A673 (cell line): ENCODE results near the gene ADCY3. TPM values are rescaled to one million over a fixed set of nuclear protein-coding genes. Genes with fewer than 3 reads are reported as not detected.

Experiments used
- BruUV-seq: library from RNA; stranded (reverse); fragments of 400-500 nt; replicated peaks from 2 replicates; lab custom pipeline; 2021; lab: Mats Ljungman, UMichigan
- CTCF ChIA-PET: fragments of 300-600 bp; sonication (Branson Sonifier 250); formaldehyde crosslinking; loops from one replicate; lab custom pipeline; 2022; ENCODE audit warnings: antibody characterized with exemption; lab: Charles Lee
- POLR2A ChIA-PET: fragments of 300-600 bp; sonication (Branson Sonifier 250); formaldehyde crosslinking; loops from one replicate; lab custom pipeline; 2022; ENCODE audit warnings: antibody characterized with exemption; ENCODE audit not compliant: low non-redundant PET; lab: Charles Lee
- DNase-seq: peaks from one replicate; pipeline ENCODE4 v3.0.0-alpha.2; 2015; ENCODE audit warnings: low spot score
- H3K27ac ChIP-seq: fragments of 200-600 bp; sonication (generic); 2 replicates; pipeline ENCODE4 v1.5.1; 2016; ENCODE audit warnings: mixed run types, low read depth, mild to moderate bottlenecking, mixed read lengths, antibody characterized with exemption, low read length; ENCODE audit not compliant: poor library complexity, severe bottlenecking
- H3K27me3 ChIP-seq: fragments of 200-600 bp; sonication (generic); replicated peaks from 2 replicates; pipeline ENCODE4 v1.6.1; 2017; ENCODE audit warnings: mixed run types, low read depth, mild to moderate bottlenecking, mixed read lengths, antibody characterized with exemption, low read length; ENCODE audit not compliant: insufficient read depth, poor library complexity
- H3K36me3 ChIP-seq: fragments of 200-600 bp; sonication (generic); 2 replicates; pipeline ENCODE4 v1.6.1; 2016; ENCODE audit warnings: mixed run types, mild to moderate bottlenecking, mixed read lengths, antibody characterized with exemption, low read length; ENCODE audit not compliant: insufficient read depth, poor library complexity, severe bottlenecking
- H3K4me1 ChIP-seq: fragments of 200-600 bp; sonication (generic); 2 replicates; pipeline ENCODE4 v1.6.1; 2017; ENCODE audit warnings: mixed run types, mild to moderate bottlenecking, mixed read lengths, antibody characterized with exemption, low read length; ENCODE audit not compliant: insufficient read depth, poor library complexity, severe bottlenecking
- H3K4me3 ChIP-seq: fragments of 200-600 bp; sonication (generic); 2 replicates; pipeline ENCODE4 v1.5.1; 2016; ENCODE audit warnings: low read depth, mixed run types, mild to moderate bottlenecking, mixed read lengths, low read length; ENCODE audit not compliant: poor library complexity, severe bottlenecking
- H3K9me3 ChIP-seq: fragments of 200-600 bp; sonication (generic); 2 replicates; pipeline ENCODE4 v1.6.1; 2016; ENCODE audit warnings: mixed run types, low read depth, mild to moderate bottlenecking, mixed read lengths, antibody characterized with exemption, low read length; ENCODE audit not compliant: poor library complexity, severe bottlenecking
- EZH2 ChIP-seq: fragments of 200-600 bp; sonication (generic); IDR thresholded peaks from 2 replicates; pipeline ENCODE4 v1.6.1; 2017; ENCODE audit warnings: borderline replicate concordance, low read depth, mild to moderate bottlenecking, mixed read lengths, antibody characterized with exemption, low read length; ENCODE audit not compliant: poor library complexity, severe bottlenecking
- intact Hi-C: fragments of 100-400 bp; cut with micrococcal nuclease; formaldehyde crosslinking; loops from one replicate; pipeline ENCODE4 v1.10.0; 2022; ENCODE audit not compliant: unreplicated experiment
- total RNA-seq: library from RNA; stranded (reverse); gene quantifications from 2 replicates; pipeline ENCODE4 v1.2.3, GENCODE V29; 2021
- TF ChIP-seq, protein P1 (sequence below): fragments of 300-800, 200-600 bp; sonication (generic); conservative IDR thresholded peaks from 2 replicates; pipeline ENCODE4 v1.5.1; 2017; ENCODE audit warnings: low read depth, mild to moderate bottlenecking, antibody characterized with exemption, low read length, moderate library complexity, mixed read lengths

ADCY3 gene
- total RNA-seq, 1 experiment from 2014 or later: 42.2 TPM

- no peak for DNase-seq
- TF ChIP-seq EZH2: no peak
- TF ChIP-seq, protein P1, sequence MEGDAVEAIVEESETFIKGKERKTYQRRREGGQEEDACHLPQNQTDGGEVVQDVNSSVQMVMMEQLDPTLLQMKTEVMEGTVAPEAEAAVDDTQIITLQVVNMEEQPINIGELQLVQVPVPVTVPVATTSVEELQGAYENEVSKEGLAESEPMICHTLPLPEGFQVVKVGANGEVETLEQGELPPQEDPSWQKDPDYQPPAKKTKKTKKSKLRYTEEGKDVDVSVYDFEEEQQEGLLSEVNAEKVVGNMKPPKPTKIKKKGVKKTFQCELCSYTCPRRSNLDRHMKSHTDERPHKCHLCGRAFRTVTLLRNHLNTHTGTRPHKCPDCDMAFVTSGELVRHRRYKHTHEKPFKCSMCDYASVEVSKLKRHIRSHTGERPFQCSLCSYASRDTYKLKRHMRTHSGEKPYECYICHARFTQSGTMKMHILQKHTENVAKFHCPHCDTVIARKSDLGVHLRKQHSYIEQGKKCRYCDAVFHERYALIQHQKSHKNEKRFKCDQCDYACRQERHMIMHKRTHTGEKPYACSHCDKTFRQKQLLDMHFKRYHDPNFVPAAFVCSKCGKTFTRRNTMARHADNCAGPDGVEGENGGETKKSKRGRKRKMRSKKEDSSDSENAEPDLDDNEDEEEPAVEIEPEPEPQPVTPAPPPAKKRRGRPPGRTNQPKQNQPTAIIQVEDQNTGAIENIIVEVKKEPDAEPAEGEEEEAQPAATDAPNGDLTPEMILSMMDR: no peak
- ChIA-PET CTCF (no interaction called here), POLR2A (no interaction called here)
- Histone ChIP-seq H3K27ac (no peak overlapping the region), H3K9me3 (no peaks in the 10 kb centered on the region), H3K27me3 (no peaks in the 10 kb centered on the region), H3K4me1 (no peaks in the 10 kb centered on the region), H3K36me3 (no peaks in the 10 kb centered on the region), H3K4me3 (no peak overlapping the region)
- intact Hi-C loops: loop anchor here (5.0 kb wide), 1 partner anchor 188 kb away; the partner anchor contains the start of gene EFR3B
- no TSS peak for BruUV-seq
Observed at GRCh38 chr2:24853996-24854395, 66.0 kb downstream of the ADCY3 start.

- no peaks in the 10 kb centered on the region for H3K36me3 ChIP-seq
- no peaks in the 10 kb centered on the region for H3K4me1 ChIP-seq
- ChIA-PET CTCF (no interaction called here), POLR2A (interaction anchor here (0.6 kb wide), 1 partner anchor 817 kb away, joined by 3 read pairs; no protein-coding TSS in a partner anchor)
- TF ChIP-seq, protein P1: no peak
- no peak for TF ChIP-seq EZH2
- H3K27me3 ChIP-seq: no peaks in the 10 kb centered on the region
- H3K27ac ChIP-seq: no peak overlapping the region
- H3K4me3 ChIP-seq: no peak overlapping the region
- intact Hi-C loops: loop anchor here (5.0 kb wide), 1 partner anchor 189 kb away; the partner anchor contains the start of gene EFR3B
- no peak for DNase-seq
- no peaks in the 10 kb centered on the region for H3K9me3 ChIP-seq
- BruUV-seq: no TSS peak
Observed at GRCh38 chr2:24853046-24853445, 67.0 kb downstream of the ADCY3 start.

- Histone ChIP-seq H3K27me3 (no peaks in the 10 kb centered on the region), H3K9me3 (no peaks in the 10 kb centered on the region), H3K4me3 (no peak overlapping the region), H3K27ac (no peak overlapping the region), H3K4me1 (no peaks in the 10 kb centered on the region), H3K36me3 (no peaks in the 10 kb centered on the region)
- no TSS peak for BruUV-seq
- TF ChIP-seq EZH2: no peak
- TF ChIP-seq, protein P1: no peak
- DNase-seq: no peak
- CTCF ChIA-PET: no interaction called here
- intact Hi-C loops: loop anchor here (5.0 kb wide), 1 partner anchor 190 kb away; the partner anchor contains the start of gene EFR3B
- POLR2A ChIA-PET: interaction anchor here (0.6 kb wide), 1 partner anchor 817 kb away, joined by 3 read pairs; no protein-coding TSS in a partner anchor
Observed at GRCh38 chr2:24852431-24853020, 67.5 kb downstream of the ADCY3 start.
